ENCODE results near the gene EEPD1. TPM values are rescaled to one million over a fixed set of nuclear protein-coding genes. Genes with fewer than 3 reads are reported as not detected.
"Not testable (repeated sequence)": the region's sequence is repeated elsewhere in the genome, so short reads cannot be mapped to it uniquely, and the experiment has no call there.

Gene EEPD1
- total RNA-seq, 1 donor from 2014 or later = 10.8 TPM

- no peak overlapping the region for H3K4me3 ChIP-seq (ENCODE audit: low read depth, low read length)
- TF ChIP-seq, protein P1, sequence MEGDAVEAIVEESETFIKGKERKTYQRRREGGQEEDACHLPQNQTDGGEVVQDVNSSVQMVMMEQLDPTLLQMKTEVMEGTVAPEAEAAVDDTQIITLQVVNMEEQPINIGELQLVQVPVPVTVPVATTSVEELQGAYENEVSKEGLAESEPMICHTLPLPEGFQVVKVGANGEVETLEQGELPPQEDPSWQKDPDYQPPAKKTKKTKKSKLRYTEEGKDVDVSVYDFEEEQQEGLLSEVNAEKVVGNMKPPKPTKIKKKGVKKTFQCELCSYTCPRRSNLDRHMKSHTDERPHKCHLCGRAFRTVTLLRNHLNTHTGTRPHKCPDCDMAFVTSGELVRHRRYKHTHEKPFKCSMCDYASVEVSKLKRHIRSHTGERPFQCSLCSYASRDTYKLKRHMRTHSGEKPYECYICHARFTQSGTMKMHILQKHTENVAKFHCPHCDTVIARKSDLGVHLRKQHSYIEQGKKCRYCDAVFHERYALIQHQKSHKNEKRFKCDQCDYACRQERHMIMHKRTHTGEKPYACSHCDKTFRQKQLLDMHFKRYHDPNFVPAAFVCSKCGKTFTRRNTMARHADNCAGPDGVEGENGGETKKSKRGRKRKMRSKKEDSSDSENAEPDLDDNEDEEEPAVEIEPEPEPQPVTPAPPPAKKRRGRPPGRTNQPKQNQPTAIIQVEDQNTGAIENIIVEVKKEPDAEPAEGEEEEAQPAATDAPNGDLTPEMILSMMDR (conservative IDR thresholded peaks at IDR 0.05; ENCODE audit: low read depth, low read length) = no peak
- no peak for DNase-seq (ENCODE audit: low read depth)
Measured at GRCh38 chr7:36141351-36141750, 11.7 kb upstream of the EEPD1 start.

GRCh38 chr7:36141850-36142249 is 11.2 kb upstream of the EEPD1 start:
- no peak for DNase-seq (ENCODE audit: low read depth)
- TF ChIP-seq, protein P1 (conservative IDR thresholded peaks at IDR 0.05; ENCODE audit: low read depth, low read length) = no peak
- no peak overlapping the region for H3K4me3 ChIP-seq (ENCODE audit: low read depth, low read length)

DNA sequence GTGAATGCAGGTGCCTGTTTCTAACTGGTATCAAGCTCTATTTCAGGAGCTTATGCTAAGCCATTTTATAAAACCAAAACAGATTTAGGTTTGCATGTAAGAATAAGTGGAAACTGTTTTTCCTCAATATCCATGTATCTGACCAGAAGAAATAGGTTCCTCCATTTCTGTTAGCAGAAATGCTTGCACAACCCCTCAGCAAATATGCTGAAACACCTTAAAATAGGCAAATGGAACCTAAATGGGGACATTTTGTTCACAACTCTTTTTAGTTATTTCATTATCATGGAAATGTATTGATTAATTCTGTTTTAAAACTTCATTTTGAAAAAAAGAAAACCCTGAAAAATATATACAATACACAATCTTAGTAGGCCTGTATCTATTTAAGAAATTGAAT is 8.9 kb upstream of the EEPD1 start:
- TF ChIP-seq, protein P1 (conservative IDR thresholded peaks at IDR 0.05; ENCODE audit: low read depth, low read length) = no peak
- no peak for DNase-seq (ENCODE audit: low read depth)
- no peak overlapping the region for H3K4me3 ChIP-seq (ENCODE audit: low read depth, low read length)

GRCh38 chr7:36145686-36146085 is 7.4 kb upstream of the EEPD1 start:
- TF ChIP-seq, protein P1 (conservative IDR thresholded peaks at IDR 0.05; ENCODE audit: low read depth, low read length) = no peak
- DNase-seq (ENCODE audit: low read depth) = no peak
- no peak overlapping the region for H3K4me3 ChIP-seq (ENCODE audit: low read depth, low read length)

GRCh38 chr7:36147361-36147760 is 5.7 kb upstream of the EEPD1 start:
- H3K4me3 ChIP-seq (ENCODE audit: low read depth, low read length) = no peak overlapping the region
- TF ChIP-seq, protein P1 (conservative IDR thresholded peaks at IDR 0.05; ENCODE audit: low read depth, low read length) = no peak
- no peak for DNase-seq (ENCODE audit: low read depth)

DNA sequence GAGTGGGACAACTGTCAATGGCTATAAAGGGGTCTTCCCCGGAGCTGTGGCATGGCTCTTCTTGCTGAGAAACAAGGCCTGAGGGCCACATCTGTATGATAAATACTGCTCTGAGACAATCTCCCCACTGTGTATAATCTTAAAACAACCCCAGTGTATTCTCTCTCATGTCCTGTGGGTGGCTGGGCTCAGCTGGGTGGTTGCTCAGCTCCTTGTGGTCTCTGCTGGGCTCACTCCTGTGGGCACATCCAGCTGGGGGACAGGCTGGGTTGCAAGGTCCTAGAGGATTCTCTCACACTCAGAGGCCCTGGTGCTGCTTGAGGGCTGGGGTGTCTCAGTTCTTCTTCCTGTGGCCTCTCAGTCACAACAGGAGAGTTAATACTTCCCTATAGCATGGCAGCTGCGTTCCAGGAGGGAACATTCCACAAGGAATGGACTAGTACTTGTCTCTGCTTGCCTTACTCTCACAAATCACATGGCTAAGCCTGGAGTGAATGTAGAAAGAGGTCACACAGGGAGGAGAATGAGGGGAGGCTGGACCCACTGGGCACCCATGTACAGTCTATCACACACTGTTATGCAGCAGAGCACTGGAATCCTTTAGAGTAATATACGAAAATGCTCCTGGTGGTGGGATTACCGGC is 4.5 kb upstream of the EEPD1 start:
- TF ChIP-seq, protein P1 (conservative IDR thresholded peaks at IDR 0.05; ENCODE audit: low read depth, low read length) = no peak
- H3K4me3 ChIP-seq (ENCODE audit: low read depth, low read length) = no peak overlapping the region
- no peak for DNase-seq (ENCODE audit: low read depth)

DNA sequence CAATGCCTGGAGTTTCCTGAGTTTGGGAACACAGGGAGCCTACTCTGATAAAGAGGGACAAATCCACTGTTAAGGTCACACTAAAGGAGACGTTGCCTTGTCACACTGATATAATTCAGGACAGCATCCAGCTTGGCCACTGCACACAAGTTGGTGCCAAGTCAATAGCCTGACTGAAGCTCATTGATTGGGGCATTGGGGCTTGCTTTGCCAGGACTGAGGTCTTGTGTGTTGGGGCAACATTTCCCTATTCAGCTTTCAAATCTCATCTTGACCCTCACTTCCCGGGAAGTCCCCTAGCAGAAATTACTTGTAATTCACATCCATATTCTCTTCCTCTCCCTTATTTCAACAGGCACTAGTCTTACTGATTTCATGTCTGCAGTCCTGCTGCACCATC is 3.8 kb upstream of the EEPD1 start:
- not testable (repeated sequence) for DNase-seq (ENCODE audit: low read depth); H3K4me3 ChIP-seq (ENCODE audit: low read depth, low read length)

Data from epithelial cell of proximal tubule (primary cell).